Ishikawa (cell line): ENCODE data around the gene EPB41L5.

Experiments used
- CEBPB ChIP-seq: IDR thresholded peaks from 2 replicates; pipeline ENCODE4 v1.6.1; 2012
- CREB1 ChIP-seq: IDR thresholded peaks from 2 replicates; pipeline ENCODE4 v1.6.1; 2012; ENCODE audit warnings: low read depth
- EGR1 ChIP-seq: IDR thresholded peaks from 2 replicates; pipeline ENCODE4 v1.6.1; 2012
- EP300 ChIP-seq: IDR thresholded peaks from 2 replicates; pipeline ENCODE4 v1.6.1; 2012; ENCODE audit warnings: borderline replicate concordance
- FOXM1 ChIP-seq: IDR thresholded peaks from 2 replicates; pipeline ENCODE4 v1.6.1; 2012; ENCODE audit warnings: low read depth, borderline replicate concordance
- MAX ChIP-seq: IDR thresholded peaks from 2 replicates; pipeline ENCODE4 v1.6.1; 2012
- NFIC ChIP-seq: IDR thresholded peaks from 2 replicates; pipeline ENCODE4 v1.6.1; 2012
- RAD21 ChIP-seq: IDR thresholded peaks from 2 replicates; pipeline ENCODE4 v1.6.1; 2012; ENCODE audit warnings: low read depth
- REST ChIP-seq: IDR thresholded peaks from 2 replicates; pipeline ENCODE4 v1.6.1; 2012; ENCODE audit warnings: low read depth, mild to moderate bottlenecking
- TAF1 ChIP-seq: IDR thresholded peaks from 2 replicates; pipeline ENCODE4 v1.6.1; 2012; ENCODE audit warnings: low read depth, mild to moderate bottlenecking
- TCF12 ChIP-seq: IDR thresholded peaks from 2 replicates; pipeline ENCODE4 v1.6.1; 2012; ENCODE audit warnings: low read depth
- TEAD4 ChIP-seq: IDR thresholded peaks from 2 replicates; pipeline ENCODE4 v1.6.1; 2012
- USF1 ChIP-seq: IDR thresholded peaks from 2 replicates; pipeline ENCODE4 v1.6.1; 2012
- YY1 ChIP-seq: IDR thresholded peaks from 2 replicates; pipeline ENCODE4 v1.6.1; 2012; ENCODE audit warnings: low read depth
- ZBTB7A ChIP-seq: IDR thresholded peaks from 2 replicates; pipeline ENCODE4 v1.6.1; 2012; ENCODE audit warnings: low read depth

Gene EPB41L5

DNA sequence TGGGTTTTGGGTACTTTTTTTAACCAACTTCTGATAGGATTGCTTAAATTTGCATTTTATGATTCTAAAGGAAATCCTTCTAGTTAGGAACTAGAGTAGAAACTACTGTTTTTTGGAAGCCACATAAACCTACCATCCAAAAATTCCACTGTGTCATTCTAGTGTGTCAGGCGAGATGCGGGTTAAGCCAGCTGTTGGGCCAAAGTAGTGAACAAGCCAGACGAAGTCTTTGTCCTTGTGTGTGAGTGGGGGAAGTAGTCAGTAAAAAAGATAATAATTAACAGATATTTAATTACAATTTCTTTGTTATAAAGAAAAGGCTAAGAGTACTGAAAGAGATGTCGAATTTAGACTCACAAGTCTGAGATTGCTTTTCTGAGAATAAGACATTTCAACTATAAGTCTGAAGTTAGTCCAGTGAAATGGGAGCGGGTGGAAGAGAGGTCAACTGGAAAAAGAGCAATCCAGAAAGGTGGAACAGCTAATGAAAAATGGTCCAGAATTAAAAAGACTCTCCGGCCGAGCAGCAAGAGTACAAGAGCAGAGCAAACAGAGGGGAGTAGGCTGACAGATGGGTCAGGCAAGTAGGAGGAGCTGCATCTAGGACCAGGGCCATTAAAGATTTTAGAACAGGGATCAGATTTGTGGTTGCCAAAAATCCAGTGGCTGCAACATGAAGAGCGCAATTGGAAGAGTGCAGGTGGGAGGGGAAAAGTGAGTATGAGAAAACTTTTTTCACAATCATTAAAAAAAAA lies 1.5 kb downstream of the EPB41L5 start:
- no peak for TF ChIP-seq ZBTB7A

GRCh38 chr2:120016800-120017199 lies 3.9 kb downstream of the EPB41L5 start:
- TF ChIP-seq YY1 (no peak), CEBPB (peak; percentile 25; the same call in 1 of the 2 replicates), TEAD4 (no peak), USF1 (no peak)

DNA sequence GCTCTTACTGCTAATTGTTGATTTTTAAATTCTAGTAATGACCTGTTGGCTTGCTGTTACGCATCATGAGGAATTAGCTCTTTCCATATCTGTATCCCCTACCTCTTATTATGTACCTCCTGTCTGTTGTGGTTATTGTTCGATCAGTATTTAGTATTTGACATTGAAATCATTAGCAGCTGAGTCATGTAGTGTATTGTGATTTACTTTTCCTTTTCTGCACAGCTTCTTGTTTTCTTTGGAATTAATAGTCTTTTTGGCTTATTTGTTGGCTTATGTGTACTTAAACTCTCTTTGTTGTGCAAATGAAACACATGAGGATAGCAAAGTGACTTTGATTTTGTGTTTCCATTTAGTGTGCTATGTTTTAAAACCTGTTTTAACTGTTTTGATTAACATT lies 4.3 kb downstream of the EPB41L5 start:
- TF ChIP-seq FOXM1 = no peak
- TF ChIP-seq CEBPB = no peak
- no peak for TF ChIP-seq TCF12
- no peak for TF ChIP-seq EP300
- TF ChIP-seq EGR1 = no peak
- no peak for TF ChIP-seq YY1
- no peak for TF ChIP-seq MAX

DNA sequence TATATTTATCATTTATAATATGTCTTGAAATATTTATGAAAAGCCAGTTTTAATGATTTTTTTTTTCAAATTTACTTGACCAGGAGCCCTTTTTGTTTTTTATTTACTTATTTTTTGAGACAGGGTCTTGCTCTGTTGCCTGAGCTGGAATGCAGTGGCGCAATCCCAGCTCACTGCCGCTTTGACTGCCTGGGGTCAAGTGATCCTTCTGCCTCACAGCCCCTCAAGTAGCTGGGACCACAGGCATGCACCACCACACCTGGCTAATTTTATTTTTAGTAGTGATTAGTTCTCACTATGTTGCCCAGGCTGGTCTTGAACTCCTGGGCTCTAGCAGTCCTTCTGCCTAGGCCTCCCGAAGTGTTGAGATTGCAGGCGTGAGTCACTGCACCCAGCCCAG lies 5.7 kb downstream of the EPB41L5 start:
- no peak for TF ChIP-seq CEBPB
- no peak for TF ChIP-seq EGR1
- no peak for TF ChIP-seq MAX
- no peak for TF ChIP-seq RAD21
- TF ChIP-seq FOXM1 = no peak
- no peak for TF ChIP-seq EP300

- TF ChIP-seq TCF12 = no peak
- no peak for TF ChIP-seq CEBPB
- no peak for TF ChIP-seq TEAD4
- TF ChIP-seq REST = no peak
- TF ChIP-seq FOXM1 = no peak
- TF ChIP-seq RAD21 = no peak
- no peak for TF ChIP-seq EGR1
- no peak for TF ChIP-seq USF1
- no peak for TF ChIP-seq MAX
- no peak for TF ChIP-seq EP300
- no peak for TF ChIP-seq TAF1
- no peak for TF ChIP-seq NFIC
Measured at GRCh38 chr2:120020554-120020953, 7.7 kb downstream of the EPB41L5 start.

DNA sequence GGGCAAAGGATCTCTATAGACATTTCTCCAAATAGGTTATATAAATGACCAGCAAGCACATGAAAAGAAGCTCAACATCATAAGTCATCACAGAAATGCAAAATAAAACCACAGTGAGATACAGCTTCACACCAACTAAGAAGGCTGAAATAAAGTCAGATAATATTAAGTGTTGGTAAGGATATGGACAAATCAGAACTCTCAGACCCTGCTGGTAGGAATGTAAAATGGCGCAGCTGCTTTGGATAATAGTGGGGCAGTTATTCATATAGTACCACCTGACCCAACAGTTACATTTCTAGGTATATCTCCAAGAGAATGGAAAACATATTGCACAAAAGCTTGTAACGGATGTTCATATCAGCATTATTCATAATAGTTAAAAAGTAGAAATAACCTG lies 14.0 kb downstream of the EPB41L5 start:
- TF ChIP-seq CEBPB (no peak), EGR1 (no peak), MAX (no peak), ZBTB7A (no peak), EP300 (no peak), REST (no peak), TEAD4 (no peak), NFIC (no peak)

GRCh38 chr2:120028795-120029194 lies 15.9 kb downstream of the EPB41L5 start:
- TF ChIP-seq FOXM1 (no peak), EGR1 (no peak), USF1 (no peak), CEBPB (no peak), REST (no peak), MAX (no peak), CREB1 (no peak), NFIC (no peak), TCF12 (no peak), TEAD4 (no peak), ZBTB7A (no peak), YY1 (no peak)
